Colonic mucosa (tissue), 4 donors: ENCODE results near the gene RAD51B. TPM values are rescaled to one million over a fixed set of nuclear protein-coding genes. Genes with fewer than 3 reads are reported as not detected.

Source experiments
- DNase-seq: peaks from one replicate; pipeline ENCODE4 v3.0.0-alpha.2; 2020
- H3K27ac ChIP-seq: fragments of 200-600 bp; one replicate; pipeline ENCODE4 v1.8.0; 2021
- H3K27me3 ChIP-seq: fragments of 200-600 bp; one replicate; pipeline ENCODE4 v1.8.0; 2021
- H3K36me3 ChIP-seq: fragments of 200-600 bp; one replicate; pipeline ENCODE4 v1.8.0; 2021
- H3K4me1 ChIP-seq: fragments of 200-600 bp; one replicate; pipeline ENCODE4 v1.8.0; 2021; ENCODE audit warnings: mild to moderate bottlenecking
- H3K4me3 ChIP-seq: fragments of 200-600 bp; one replicate; pipeline ENCODE4 v1.8.0; 2021
- H3K9ac ChIP-seq, 2 donors: one replicate each; pipeline ENCODE4 v1.7.0; 2013; ENCODE audit warnings: control low read depth in 2 of 2, low read depth in 2 of 2, low read length in 2 of 2
- H3K9me3 ChIP-seq: fragments of 200-600 bp; one replicate; pipeline ENCODE4 v1.8.0; 2021
- CTCF ChIP-seq: fragments of 200-600 bp; IDR thresholded peaks from one replicate; pipeline ENCODE4 v1.8.0; 2022; ENCODE audit warnings: antibody characterized with exemption, mild to moderate bottlenecking
- intact Hi-C: fragments of 100-400 bp; cut with DNase I; formaldehyde crosslinking; loops from one replicate; pipeline ENCODE4 v1.14.1; 2022
- total RNA-seq, 2 donors: library from RNA; stranded (reverse); fragmentation: NEBNext Ultra II Directional in 1 of 2; extraction: Animal tissue kit (Norgen Biotek cat#: 25700) in 1 of 2; gene quantifications; one replicate each; pipeline ENCODE4 v1.2.1, GENCODE V29; 2021
- donor health status: healthy.
- donor health status: DM: no; HTN: no; CAD: no.
- donor health status: DM: no; HTN: no; CAD: no.

The RAD51B gene
- total RNA-seq, 2 donors from 2014 or later = 12.7 to 22.0 TPM

GRCh38 chr14:67908052-67908754, 88.6 kb downstream of the RAD51B start:
- no peak for DNase-seq
- TF ChIP-seq CTCF = no peak
- intact Hi-C loops = loop anchor here (10.0 kb wide), 1 partner anchor 597 kb away; no protein-coding TSS in a partner anchor
- Histone ChIP-seq H3K9ac (no peak overlapping the region), H3K27ac (no peak overlapping the region), H3K27me3 (no peaks in the 10 kb centered on the region), H3K4me1 (no peaks in the 10 kb centered on the region), H3K4me3 (no peak overlapping the region), H3K9me3 (no peaks in the 10 kb centered on the region), H3K36me3 (no peaks in the 10 kb centered on the region)

GRCh38 chr14:67911562-67911961, 92.0 kb downstream of the RAD51B start:
- no peak for TF ChIP-seq CTCF
- Histone ChIP-seq H3K27ac (no peak overlapping the region), H3K27me3 (no peaks in the 10 kb centered on the region), H3K36me3 (no peaks in the 10 kb centered on the region), H3K9ac (no peak overlapping the region), H3K4me1 (no peaks in the 10 kb centered on the region), H3K9me3 (no peaks in the 10 kb centered on the region), H3K4me3 (no peak overlapping the region)
- DNase-seq = no peak
- intact Hi-C loops = no loop called here

GRCh38 chr14:67916430-67916829, 96.9 kb downstream of the RAD51B start:
- Histone ChIP-seq H3K9ac (no peak overlapping the region), H3K27ac (no peak overlapping the region), H3K36me3 (no peaks in the 10 kb centered on the region), H3K4me1 (no peaks in the 10 kb centered on the region), H3K9me3 (no peaks in the 10 kb centered on the region), H3K4me3 (no peak overlapping the region), H3K27me3 (no peaks in the 10 kb centered on the region)
- TF ChIP-seq CTCF = no peak
- intact Hi-C loops = no loop called here
- DNase-seq = no peak

GRCh38 chr14:67917006-67917405, 97.4 kb downstream of the RAD51B start:
- H3K4me3 ChIP-seq = no peak overlapping the region
- no peaks in the 10 kb centered on the region for H3K36me3 ChIP-seq
- TF ChIP-seq CTCF = no peak
- H3K4me1 ChIP-seq = no peaks in the 10 kb centered on the region
- H3K27ac ChIP-seq = no peak overlapping the region
- DNase-seq = no peak
- no peaks in the 10 kb centered on the region for H3K27me3 ChIP-seq
- no peaks in the 10 kb centered on the region for H3K9me3 ChIP-seq
- intact Hi-C loops = no loop called here
- H3K9ac ChIP-seq = no peak overlapping the region

- H3K4me1 ChIP-seq = no peaks in the 10 kb centered on the region
- no peak for TF ChIP-seq CTCF
- intact Hi-C loops = no loop called here
- H3K36me3 ChIP-seq = no peaks in the 10 kb centered on the region
- H3K9ac ChIP-seq = no peak overlapping the region
- no peak overlapping the region for H3K27ac ChIP-seq
- H3K4me3 ChIP-seq = no peak overlapping the region
- no peaks in the 10 kb centered on the region for H3K27me3 ChIP-seq
- H3K9me3 ChIP-seq = no peaks in the 10 kb centered on the region
- DNase-seq = no peak
Observed at GRCh38 chr14:67918838-67919237, 99.3 kb downstream of the RAD51B start.
